HT1080 (cell line): Measurements from ENCODE around the gene BTBD9. TPM values are rescaled to one million over a fixed set of nuclear protein-coding genes. Genes with fewer than 3 reads are reported as not detected.
A peak's percentile ranks its signal among the peaks of the same experiment; 100 is the strongest.

Experiments used
- DNase-seq: peaks from one replicate; pipeline ENCODE4 v3.0.0-alpha.2; 2015; ENCODE audit warnings: low read depth
- total RNA-seq: library from RNA; depleted of rRNA; stranded (reverse); fragments of >200 nt; shearing (Covaris generic); gene quantifications from 2 replicates; pipeline ENCODE4 v1.2.3, GENCODE V29; 2014

BTBD9 gene
- total RNA-seq, 1 experiment from 2014 or later, result 5.5 TPM

DNA sequence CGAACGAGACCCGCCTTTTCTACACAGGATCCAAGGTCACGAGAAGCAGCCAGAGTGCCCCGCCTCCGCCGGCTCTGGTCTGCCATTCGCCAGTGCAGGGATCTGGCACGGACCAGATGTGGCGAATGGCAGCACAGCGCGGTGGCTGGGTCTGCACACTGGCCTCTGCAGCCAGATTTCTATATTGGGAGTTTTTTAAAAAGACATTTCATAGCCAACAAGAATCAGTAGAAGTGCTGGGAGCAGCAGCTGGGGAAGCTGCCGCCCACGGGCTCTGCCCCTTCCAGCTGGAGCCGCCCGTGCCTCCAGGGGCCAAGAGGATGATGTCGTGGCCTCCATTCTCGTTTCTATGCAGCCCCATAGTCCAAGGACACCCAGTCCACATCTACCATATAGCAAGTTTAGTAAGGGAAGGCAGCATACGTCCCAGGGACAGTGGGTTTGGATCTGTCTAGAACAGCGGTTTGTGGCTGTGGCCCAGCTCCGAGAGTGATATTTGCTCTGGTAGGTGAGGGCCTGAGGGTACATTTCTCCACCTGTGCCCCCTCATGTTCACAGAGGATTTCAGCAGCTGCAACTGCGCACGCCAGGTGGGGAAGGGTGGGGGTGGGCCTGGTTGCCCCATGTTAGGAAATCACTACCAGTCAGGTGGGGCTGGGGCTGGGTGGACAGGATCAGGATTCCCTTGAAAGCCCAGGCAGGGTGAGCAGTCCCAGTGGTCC lies 486.5 kb downstream of the BTBD9 start:
- DNase-seq, result no peak

DNA sequence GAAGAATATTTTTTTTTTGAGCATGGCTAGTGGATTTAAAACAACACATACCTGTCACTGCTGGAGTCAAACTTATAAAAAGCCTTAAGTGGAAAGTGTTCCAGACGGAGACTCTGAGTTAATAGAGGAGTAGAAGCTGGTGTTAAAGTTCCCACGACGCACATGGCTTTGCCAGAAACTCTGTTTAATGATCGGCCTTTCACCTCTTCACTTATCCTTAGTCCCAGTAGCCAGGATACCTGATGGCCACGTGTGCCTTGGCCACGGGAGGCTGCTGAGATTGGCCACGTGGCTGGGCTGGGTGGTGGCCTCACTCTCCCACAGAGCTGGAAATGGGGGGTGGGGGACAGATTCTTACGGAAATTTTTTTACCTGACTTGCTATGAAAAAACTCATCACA lies 487.1 kb downstream of the BTBD9 start:
- DNase-seq, result no peak

DNA sequence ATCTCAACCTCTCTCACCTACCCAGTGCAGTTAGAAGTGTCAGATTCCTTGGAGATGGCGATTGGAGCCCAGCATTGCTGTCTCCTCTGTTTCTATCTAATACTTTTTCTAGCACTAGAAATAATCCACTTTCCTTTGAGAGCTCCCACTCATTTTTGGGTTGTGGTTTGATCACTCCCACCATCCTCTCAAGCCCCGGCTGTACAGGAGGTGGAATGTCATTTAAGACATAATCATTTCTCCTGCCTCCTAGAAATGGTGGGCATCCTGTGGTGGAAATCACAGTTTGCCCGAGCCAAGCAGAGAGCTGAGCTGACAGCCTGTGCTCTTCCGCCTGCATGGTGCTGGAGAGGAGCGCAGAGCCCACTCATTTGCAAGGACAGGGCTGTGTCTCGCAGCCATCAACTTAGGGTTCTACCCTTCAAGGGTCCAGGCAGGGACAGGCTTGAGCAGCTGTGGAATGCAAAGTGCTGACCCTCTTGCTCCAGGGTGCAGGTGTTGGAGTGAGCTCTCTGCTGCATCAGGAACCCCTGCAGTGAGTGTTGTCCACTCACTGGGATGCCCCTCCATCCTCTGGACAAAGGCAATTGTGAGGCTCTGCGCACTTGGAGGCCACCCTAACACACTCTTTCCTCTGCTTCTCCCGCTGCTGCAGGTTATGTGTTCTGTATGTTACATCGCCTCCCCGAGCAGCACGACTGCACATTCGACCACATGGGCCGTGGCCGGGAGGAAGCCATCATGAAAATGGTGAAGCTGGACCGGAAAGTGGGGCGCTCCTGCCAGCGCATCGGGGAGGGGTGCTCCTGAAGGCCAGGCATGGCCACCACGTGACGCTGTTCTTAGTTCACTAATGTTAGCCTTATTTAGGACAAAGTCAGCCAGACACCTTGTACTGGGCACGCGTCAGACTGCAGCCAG lies 487.9 kb downstream of the BTBD9 start:
- DNase-seq, result no peak

DNA sequence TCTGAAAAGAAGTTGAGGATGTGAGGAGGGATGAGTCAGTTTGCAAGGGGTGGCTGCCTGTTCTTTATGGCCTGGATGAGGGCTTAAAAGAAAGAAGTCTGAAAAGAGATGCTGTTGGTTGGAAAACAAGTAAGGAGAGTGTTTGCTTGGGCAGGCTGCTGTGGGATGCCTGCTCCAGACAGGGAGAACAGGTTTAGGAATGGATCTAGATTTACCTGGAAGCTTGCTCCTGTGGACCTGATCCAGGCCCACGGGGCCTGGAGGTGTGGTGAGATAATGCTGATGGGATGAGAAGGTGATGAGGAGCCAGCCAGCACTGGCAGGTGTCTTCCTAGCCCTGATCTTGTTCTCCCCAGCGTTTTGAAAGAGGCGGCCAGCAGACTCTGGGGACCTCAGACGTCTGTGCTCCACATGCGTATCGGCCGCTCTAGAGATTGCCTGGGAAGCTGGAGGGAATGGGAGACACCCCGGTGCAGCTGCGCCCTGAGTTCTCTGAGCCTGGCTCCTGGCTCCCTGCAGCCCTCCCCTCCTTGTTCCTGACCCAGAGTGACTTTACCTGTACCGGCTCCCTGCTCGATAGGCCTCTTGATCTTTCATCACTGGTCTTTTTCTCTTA lies 488.9 kb downstream of the BTBD9 start:
- DNase-seq, result no peak

DNA sequence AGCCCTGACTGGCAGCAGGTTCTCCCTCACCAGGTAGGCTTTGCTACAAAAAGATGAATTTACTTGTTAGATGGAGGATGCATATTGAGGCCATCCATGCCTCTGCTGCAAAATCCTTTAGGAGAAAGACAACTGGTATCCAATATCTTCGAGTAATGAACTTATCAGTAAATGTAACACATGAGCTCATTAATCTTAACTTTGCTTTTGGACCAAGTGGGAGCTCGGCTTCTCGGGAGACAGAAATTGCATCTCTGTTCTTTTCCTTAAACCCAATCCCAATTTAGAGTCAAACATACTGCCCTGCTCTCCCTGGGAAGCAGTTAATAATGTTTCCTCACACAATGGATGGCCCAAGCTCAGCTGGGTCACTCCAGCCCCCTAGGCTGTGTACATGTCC lies 489.7 kb downstream of the BTBD9 start:
- no peak for DNase-seq

DNA sequence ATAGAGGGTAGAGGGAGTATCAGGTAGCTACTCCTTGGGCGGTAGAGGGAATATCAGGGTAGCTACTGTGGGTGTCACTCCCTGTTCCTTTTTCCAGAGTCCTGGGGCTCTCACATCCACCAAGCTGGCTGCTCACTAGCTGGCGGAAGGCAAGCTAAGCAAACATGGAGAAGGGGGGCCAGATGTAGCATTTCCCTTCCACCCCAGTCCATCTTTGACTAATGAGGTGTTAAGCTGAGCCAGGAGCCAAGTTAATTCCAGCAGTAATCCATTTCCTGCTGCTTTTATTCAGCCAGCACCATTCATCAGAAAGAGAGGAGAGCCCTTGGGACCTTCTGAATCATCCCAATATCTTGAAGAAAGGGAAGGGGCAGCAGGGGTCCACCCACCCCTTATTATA lies 490.2 kb downstream of the BTBD9 start:
- DNase-seq, result no peak

DNA sequence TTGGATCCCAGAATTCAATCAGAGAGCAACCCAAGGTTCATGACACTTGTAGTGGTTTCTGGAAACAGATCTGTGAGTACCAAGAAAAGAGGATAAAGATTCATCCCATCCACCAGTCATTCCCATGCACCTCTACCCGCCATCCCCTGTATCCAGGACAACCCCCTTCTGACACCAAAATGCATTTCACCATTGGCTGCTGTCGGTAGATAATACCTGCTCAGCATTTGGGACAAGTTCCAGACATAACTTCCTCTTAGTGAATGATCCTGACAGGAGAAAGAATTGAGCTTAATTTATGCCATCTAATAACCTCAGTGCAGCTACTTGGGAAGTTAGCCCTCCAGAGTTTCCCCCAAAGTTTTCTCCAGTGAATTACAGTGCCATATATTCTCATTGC lies 491.1 kb downstream of the BTBD9 start:
- no peak for DNase-seq

DNA sequence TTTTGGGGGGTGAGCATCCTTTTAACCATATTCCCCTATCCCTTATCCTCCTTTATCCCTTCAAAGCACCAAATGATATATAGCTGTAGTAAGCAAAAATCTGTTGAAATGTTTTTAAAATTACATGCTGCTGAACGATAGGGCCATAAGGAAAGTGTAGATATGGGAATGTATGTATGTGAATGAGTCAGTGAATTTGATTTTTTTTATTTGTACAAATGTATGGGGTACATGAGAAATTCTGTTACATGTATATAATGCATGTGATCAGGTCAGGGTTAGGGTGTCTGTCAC lies 493.0 kb downstream of the BTBD9 start:
- no peak for DNase-seq

DNA sequence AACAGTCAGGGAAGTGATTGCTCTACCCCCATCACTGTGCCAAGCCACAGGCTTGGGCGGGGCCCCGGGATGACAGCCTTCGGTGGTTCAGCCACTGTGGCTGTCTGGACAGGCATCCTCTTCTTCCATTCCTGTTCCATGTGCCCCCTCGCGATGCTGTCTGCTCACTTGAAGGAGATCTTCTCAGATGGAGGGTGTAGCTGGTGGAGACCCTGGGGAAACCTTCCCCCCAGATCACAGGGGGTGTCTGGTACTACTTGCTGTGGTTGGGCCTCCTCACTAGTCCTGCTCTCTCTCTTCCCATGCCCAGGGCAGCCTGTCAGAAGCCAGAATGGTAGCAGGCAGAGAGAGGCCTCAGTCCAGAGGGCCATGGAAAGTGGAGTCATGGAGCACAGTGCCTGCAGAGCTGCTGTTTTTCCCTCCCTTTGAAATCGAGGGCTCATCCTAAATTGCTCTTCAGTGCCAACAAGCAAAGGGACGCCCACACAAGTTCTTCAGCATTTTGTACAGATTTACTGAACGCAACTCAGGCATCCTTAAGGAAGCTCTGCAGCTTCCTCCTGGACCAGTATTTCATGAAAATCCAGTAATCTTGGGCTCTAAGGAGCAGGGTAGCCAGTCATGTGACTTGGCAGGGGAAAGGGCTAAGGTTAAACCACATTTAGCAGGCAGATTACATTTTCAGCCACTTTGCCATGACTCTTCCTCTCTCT lies 493.6 kb downstream of the BTBD9 start:
- DNase-seq, result no peak

DNA sequence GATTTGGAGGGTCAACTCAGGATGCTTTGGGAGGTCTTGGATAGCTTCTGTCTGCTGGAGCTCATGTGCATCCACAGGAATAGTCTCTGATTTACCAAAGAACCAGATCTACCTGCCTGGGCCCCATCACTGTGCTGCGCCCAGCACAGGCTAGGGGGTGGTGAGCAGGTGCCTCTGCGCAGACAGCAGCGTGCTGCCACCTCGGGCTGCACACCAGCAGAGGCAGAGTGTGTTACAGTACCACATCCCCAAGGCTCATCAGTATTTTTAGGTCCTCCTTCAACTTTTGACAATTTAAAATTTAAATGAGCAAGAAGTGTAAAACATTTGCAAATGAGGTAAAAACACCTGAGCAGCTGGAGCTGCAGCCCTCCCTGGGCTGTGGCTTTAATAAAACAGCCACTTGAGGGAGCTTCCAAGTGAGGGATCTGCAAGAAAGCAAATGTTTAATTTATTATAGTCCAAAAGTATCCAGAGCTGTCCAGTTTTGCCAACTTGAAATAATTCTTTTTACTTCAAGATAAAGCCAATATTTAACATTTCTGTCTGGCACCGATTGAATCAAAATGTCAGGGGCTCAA lies 495.3 kb downstream of the BTBD9 start:
- no peak for DNase-seq

DNA sequence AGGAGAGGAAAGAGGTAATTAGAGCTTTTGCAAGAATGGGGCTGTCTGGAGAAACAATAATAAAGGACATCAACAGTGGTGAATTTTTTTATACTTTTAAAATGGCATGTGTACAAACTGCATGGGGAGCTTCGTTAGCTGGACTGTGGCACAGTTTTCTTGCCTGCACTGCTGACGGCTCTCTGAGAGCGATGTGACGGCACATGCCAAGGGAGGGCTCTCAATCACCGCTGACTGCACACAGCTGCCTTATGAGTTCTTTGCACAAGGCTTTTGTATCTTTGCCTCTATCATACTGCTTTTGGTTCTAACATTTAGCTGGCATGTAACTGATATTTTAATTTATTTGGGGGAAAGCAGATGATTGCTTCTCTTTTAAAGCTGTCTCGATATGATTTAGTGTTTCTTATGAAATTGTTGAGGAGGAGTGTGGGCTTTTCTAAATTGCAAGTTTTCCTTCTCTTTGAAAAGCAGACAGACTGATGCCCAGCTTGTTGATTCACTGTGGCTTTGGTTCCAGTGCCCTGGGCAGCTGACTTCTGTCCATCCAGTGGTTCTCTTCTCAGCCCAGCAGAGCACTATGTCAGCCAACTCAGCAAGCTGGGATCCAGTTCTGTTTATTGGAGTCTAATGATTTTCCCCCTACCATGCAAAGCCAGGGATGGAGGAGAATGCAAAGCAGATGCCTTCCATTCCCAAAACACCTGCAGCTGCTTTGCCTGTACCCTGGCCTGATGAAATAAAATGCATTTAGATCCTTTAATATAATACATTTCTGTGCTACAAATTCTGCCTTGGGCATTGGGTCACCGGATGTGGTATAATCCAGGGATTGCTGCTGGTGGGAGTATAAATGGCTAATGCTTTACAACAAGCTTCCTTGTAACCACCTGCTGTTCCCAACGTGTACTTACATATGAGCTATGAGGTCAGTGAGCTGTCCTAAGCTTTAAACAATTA lies 496.3 kb downstream of the BTBD9 start:
- peak; percentile 67 for DNase-seq

DNA sequence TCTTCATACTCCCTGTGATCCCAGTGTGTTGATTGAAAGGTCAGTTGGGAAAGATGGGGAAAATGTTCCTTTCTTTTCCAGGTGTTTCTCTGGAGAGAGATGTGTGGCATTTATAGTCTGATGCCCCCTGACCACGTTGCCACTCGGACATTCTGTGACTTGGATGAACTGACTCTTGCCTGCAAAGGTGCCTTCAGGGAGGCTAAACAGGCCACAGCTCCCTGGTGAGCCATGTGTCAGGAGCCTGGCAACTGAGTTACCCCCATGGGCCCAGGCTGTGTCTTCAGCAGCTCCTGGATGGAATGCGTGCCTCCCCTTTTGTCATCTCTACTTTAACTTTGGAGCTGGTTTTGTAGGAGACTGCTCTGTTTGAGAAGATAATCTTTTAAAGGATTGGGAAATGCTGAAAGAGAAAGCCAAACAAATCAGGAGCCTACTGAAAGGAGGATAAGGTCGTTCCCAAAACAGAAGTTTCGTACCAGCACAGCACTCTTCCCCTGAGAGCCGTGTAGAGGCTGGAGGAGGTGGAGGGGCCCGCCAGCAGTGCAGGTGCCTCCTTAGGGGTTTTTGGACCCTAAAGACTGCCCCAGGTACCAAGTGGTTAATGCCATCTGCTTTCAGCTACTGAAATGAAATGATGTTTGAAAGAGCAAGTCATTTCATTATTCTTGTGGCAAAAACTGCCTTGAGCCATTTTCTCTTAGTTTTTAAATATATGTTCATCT lies 497.4 kb downstream of the BTBD9 start:
- DNase-seq, result no peak

DNA sequence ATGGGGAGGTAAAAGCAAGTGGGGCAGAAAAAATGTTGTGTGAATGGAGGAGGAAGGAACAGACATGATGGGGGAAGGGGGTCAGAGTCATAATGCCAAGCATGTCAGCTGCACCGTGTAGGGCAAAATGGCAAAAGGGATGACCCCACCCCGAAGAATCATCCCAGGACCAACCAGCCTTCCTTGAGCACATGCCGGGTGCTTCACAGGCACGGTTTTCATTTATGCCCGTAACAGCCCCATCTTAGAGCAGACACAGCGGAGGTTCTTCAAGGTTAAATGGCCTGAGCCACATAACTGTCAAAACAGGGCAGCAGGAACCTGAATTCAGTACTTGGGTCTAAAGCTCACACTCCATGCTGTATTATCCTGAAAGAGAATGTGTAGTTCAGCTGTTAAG lies 498.0 kb downstream of the BTBD9 start:
- no peak for DNase-seq

DNA sequence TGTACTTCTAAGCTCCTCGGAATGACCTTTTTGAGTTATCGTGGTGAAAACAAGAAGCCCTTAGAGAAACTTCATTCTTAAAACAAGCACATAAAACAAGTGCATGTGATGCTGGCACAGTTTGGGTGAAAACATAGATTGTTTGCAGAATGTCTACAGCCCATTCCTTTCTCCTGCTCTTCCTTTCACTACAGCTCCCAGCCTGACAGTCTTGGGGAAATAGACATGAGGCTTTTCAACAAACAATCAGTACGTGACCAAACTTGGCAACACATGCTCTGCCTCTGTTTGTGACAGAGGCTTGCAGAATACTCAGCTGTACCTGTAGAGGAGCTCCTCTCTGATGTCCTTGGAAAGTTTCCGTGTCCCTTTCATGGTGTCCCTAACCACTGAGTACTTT lies 498.6 kb downstream of the BTBD9 start:
- DNase-seq, result no peak

DNA sequence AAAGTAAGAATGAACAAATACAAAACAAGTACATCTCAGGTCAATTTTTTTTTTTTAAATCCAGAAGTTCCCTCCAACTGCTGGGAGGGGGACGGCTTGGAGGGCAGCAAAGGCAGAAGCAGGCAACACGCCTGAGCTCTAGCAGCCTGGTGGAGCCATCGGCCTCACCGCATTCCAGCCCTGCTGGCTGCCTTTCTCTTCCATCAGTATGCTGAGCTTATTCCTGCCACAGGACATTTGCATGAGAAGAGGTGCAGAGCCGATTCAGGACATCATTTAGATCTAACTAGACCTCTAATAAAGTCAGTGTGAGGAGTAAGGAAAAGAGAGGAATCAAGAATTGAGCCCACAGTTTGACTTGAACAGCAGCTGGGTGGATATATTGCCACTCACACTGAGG lies 501.4 kb downstream of the BTBD9 start:
- DNase-seq, result no peak

DNA sequence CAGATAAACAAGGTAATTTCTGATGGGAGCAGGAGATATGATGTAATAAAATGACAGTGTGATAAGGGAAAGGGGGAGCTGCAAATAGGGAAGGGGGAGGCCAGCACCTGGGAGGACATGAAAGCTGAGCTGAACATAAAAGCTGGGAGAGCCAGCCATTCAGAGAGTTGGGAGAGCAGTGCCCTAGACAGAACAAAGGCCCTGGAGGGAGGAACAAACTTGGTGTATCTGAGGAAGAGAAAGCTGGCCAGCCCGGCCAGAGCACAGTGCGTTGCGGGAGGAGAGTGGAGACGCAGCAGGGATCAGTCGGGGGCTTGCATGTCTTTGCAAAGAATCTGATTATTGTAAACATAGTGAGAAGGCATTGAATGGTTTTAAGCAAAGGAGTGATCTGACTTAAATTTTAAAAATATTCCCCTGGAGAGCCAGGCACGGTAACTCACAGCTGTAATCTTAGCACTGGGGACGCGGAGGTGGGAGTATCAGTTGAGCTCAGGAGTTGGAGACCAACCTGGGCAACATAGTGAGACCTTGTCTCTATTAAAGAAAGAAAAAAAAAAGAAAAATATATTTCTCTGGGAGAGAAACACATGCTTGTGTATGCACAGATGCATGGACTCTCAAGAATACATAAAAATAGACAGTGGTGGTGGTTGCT lies 502.0 kb downstream of the BTBD9 start:
- no peak for DNase-seq

DNA sequence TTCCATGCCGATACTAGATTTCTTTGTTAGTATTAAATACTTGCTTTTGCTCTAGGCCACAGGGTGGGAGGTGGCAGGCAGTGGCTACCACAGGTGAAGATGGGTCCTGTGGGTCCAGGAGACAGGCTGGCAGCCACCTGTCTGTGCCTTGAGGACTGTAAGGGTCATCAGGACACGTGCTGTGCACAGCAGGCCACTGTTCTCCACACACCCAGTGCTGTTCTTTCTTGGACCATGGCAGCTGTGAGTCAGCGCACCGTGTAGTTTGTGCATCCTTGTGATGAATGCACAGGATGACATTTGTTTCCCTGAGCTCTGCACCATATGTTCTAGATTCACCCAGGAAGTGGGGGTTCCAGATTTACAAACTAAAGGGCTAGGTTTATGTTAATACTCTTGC lies 503.2 kb downstream of the BTBD9 start:
- peak; percentile 8 for DNase-seq

DNA sequence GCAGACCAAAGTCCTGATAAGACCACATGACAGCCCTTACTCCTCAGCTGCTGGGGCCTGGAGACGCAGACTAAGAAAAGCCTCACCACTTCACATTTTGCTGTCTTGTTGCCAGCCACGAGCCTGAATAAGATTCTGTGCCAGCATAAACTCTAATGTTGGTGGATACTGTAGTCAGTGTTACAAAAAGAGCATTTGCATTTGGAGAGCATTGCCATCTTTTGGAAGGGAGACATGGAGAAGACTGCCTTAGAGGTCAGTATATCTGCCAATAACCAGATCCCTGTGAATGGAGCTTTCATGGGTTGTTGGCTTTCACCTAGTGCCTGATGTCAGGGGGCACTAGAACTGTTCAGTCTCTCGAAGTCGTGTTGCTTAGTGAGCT lies 505.0 kb downstream of the BTBD9 start:
- DNase-seq, result no peak
